ENCODE measurements around the gene SLC22A23. TPM values are rescaled to one million over a fixed set of nuclear protein-coding genes. Genes with fewer than 3 reads are reported as not detected.
A peak's percentile ranks its signal among the peaks of the same experiment; 100 is the strongest.

The SLC22A23 gene
- total RNA-seq, 1 experiment from 2014 or later, result 38.2 TPM

GRCh38 chr6:3314176-3314575, 142.7 kb downstream of the SLC22A23 start:
- Mint-ChIP-seq H3K4me3 (no peak overlapping the region), H3K36me3 (peaks cover 12% of the 10 kb centered on the region), H3K27me3 (ENCODE audit: low read depth) (no peaks in the 10 kb centered on the region), H3K27ac (no peak overlapping the region), H3K9me3 (no peaks in the 10 kb centered on the region), H3K4me1 (peaks cover 26% of the 10 kb centered on the region)
- no peak for TF ChIP-seq TEAD1 (CRISPR knock-in tag; IDR thresholded peaks at IDR 0.05)
- no peak for TF ChIP-seq NR1H2 (CRISPR knock-in tag; IDR thresholded peaks at IDR 0.05)
- TF ChIP-seq ZNF671 (CRISPR knock-in tag; IDR thresholded peaks at IDR 0.05), result no peak
- no peak for TF ChIP-seq ESRRA (CRISPR knock-in tag; IDR thresholded peaks at IDR 0.05; ENCODE audit: borderline replicate concordance)
- no peak for TF ChIP-seq CREM (CRISPR knock-in tag; IDR thresholded peaks at IDR 0.05)
- TF ChIP-seq IRF2 (CRISPR knock-in tag; IDR thresholded peaks at IDR 0.05; ENCODE audit: borderline replicate concordance, low read depth), result no peak
- TF ChIP-seq ZNF425 (CRISPR knock-in tag; conservative IDR thresholded peaks at IDR 0.05), result no peak
- no peak for TF ChIP-seq NFE2L1 (CRISPR knock-in tag; IDR thresholded peaks at IDR 0.05)
- TF ChIP-seq E2F4 (CRISPR knock-in tag; IDR thresholded peaks at IDR 0.05; ENCODE audit: borderline replicate concordance, low read depth), result no peak
- no peak for TF ChIP-seq ZNF281 (CRISPR knock-in tag; IDR thresholded peaks at IDR 0.05)
- TF ChIP-seq E2F1 (CRISPR knock-in tag; IDR thresholded peaks at IDR 0.05), result no peak
- no peak for TF ChIP-seq NFYB (CRISPR knock-in tag; conservative IDR thresholded peaks at IDR 0.05; ENCODE audit: low read depth)
- no peak for TF ChIP-seq FOXP4 (CRISPR knock-in tag; IDR thresholded peaks at IDR 0.05)
- no peak; the same call in 1 of the 2 replicates for ATAC-seq
- DNase-seq (ENCODE audit: low spot score), result no peak
- ChIA-PET POLR2A (no interaction called here), CTCF (interaction anchor here (1.1 kb wide), 1 partner anchor 16 kb away, joined by 4 read pairs; no protein-coding TSS in a partner anchor)

GRCh38 chr6:3312604-3313231, 144.1 kb downstream of the SLC22A23 start:
- H3K27me3 Mint-ChIP-seq (ENCODE audit: low read depth), result no peaks in the 10 kb centered on the region
- DNase-seq (ENCODE audit: low spot score) (peak; percentile 8), ATAC-seq (no peak)
- ChIA-PET POLR2A (no interaction called here), CTCF (no interaction called here)
- peaks cover 18% of the 10 kb centered on the region for H3K36me3 Mint-ChIP-seq
- H3K4me1 Mint-ChIP-seq, result peaks cover 26% of the 10 kb centered on the region
- H3K27ac Mint-ChIP-seq, result no peak overlapping the region
- no peak overlapping the region for H3K4me3 Mint-ChIP-seq
- H3K9me3 Mint-ChIP-seq, result no peaks in the 10 kb centered on the region
- TF ChIP-seq TEAD1 (CRISPR knock-in tag; IDR thresholded peaks at IDR 0.05), result no peak
- TF ChIP-seq ZBTB43 (CRISPR knock-in tag; IDR thresholded peaks at IDR 0.05), result no peak
- TF ChIP-seq ETV6 (CRISPR knock-in tag; IDR thresholded peaks at IDR 0.05), result no peak
- no peak for TF ChIP-seq MYBL2 (CRISPR knock-in tag; IDR thresholded peaks at IDR 0.05)
- no peak for TF ChIP-seq ARID4B (CRISPR knock-in tag; IDR thresholded peaks at IDR 0.05; ENCODE audit: borderline replicate concordance)
